Forelimb muscle (tissue), 1 donor: ENCODE data around the gene LSG1. TPM values are rescaled to one million over a fixed set of nuclear protein-coding genes. Genes with fewer than 3 reads are reported as not detected.

Source experiments
- DNase-seq: peaks from one replicate; pipeline ENCODE4 v3.0.0-alpha.2; 2013; ENCODE audit warnings: low read depth
- polyA plus RNA-seq: library from polyadenylated mRNA; unstranded; fragments of 120-200 nt; gene quantifications from one replicate; pipeline ENCODE4 v1.2.1, GENCODE V29; 2013; ENCODE audit not compliant: insufficient read length

LSG1 gene
- polyA plus RNA-seq, 1 donor = 24.9 TPM

- DNase-seq = no peak
Observed at GRCh38 chr3:194687638-194688199, 15.7 kb upstream of the LSG1 start.

GRCh38 chr3:194686816-194687637 is 15.0 kb upstream of the LSG1 start:
- DNase-seq = no peak

- no peak for DNase-seq
Observed at GRCh38 chr3:194686414-194686815, 14.4 kb upstream of the LSG1 start.

GRCh38 chr3:194685718-194686413 is 13.9 kb upstream of the LSG1 start, which contains the start of gene FAM43A:
Gene FAM43A (plus strand): TSS chr3:194685883. CDS start chr3:194686827, 944 bp downstream.
- DNase-seq = no peak

- DNase-seq = no peak
Observed at GRCh38 chr3:194685065-194685717, 13.2 kb upstream of the LSG1 start.

GRCh38 chr3:194683380-194683779 is 11.4 kb upstream of the LSG1 start:
- DNase-seq = no peak

GRCh38 chr3:194682694-194683310 is 10.8 kb upstream of the LSG1 start:
- peak; percentile 71 for DNase-seq

GRCh38 chr3:194682189-194682693 is 10.2 kb upstream of the LSG1 start:
- DNase-seq = no peak

GRCh38 chr3:194680888-194681615 is 9.1 kb upstream of the LSG1 start:
- DNase-seq = no peak

GRCh38 chr3:194676471-194676870 is 4.5 kb upstream of the LSG1 start:
- no peak for DNase-seq

GRCh38 chr3:194675680-194676079 is 3.7 kb upstream of the LSG1 start:
- no peak for DNase-seq

- no peak for DNase-seq
Observed at GRCh38 chr3:194675081-194675640, 3.2 kb upstream of the LSG1 start.

GRCh38 chr3:194673761-194674160 is 1.8 kb upstream of the LSG1 start:
- DNase-seq = no peak

- DNase-seq = no peak
Observed at GRCh38 chr3:194672876-194673275, 885 bp upstream of the LSG1 start.

- no peak for DNase-seq
Observed at GRCh38 chr3:194671511-194671899, 486 bp downstream of the LSG1 start.

- DNase-seq = no peak
Observed at GRCh38 chr3:194667363-194667762, 4.6 kb downstream of the LSG1 start.

GRCh38 chr3:194664857-194665256 is 7.1 kb downstream of the LSG1 start:
- DNase-seq = no peak

- no peak for DNase-seq
Observed at GRCh38 chr3:194661946-194662345, 10.0 kb downstream of the LSG1 start.

- no peak for DNase-seq
Observed at GRCh38 chr3:194661374-194661773, 10.6 kb downstream of the LSG1 start.

- no peak for DNase-seq
Observed at GRCh38 chr3:194659778-194660177, 12.2 kb downstream of the LSG1 start.
